Vagina (tissue), 2 donors: ENCODE data around the gene ZNHIT3.

Experiments
- CTCF ChIP-seq, 3 experiments: fragments of 450-650 bp in 2 of 3; fragments of 200-600 bp in 1 of 3; sonication (generic) in 1 of 3; IDR thresholded peaks; one replicate each; pipeline ENCODE4 v1.5.1; 2017 to 2019; ENCODE audit warnings: antibody characterized with exemption in 3 of 3, mild to moderate bottlenecking in 2 of 3, moderate library complexity in 2 of 3
- POLR2A ChIP-seq, 2 donors: fragments of 450-650 bp; IDR thresholded peaks; one replicate each; pipeline ENCODE4 v1.6.1; 2017; ENCODE audit warnings: antibody characterized with exemption in 2 of 2, mild to moderate bottlenecking in 2 of 2, moderate library complexity in 2 of 2
- POLR2AphosphoS5 ChIP-seq, 2 donors: sonication (generic); formaldehyde crosslinking; IDR thresholded peaks; one replicate each; pipeline ENCODE4 v1.9.0; 2017; ENCODE audit warnings: antibody characterized with exemption in 2 of 2, mild to moderate bottlenecking in 2 of 2, low read depth in 1 of 2; ENCODE audit not compliant: insufficient read depth in 1 of 2

- TF ChIP-seq POLR2AphosphoS5 (IDR thresholded peaks at IDR 0.05; ENCODE audit: insufficient read depth in 1 of 2, low read depth in 1 of 2) = no peak
- no peak for TF ChIP-seq POLR2A (IDR thresholded peaks at IDR 0.05)
- no peak for TF ChIP-seq CTCF (IDR thresholded peaks at IDR 0.05)
Measured at GRCh38 chr17:36514856-36515255, 28.4 kb downstream of the ZNHIT3 start.
